GM10248 (cell line): ENCODE measurements around the gene EFHC1.

Experiments
- CTCF ChIA-PET: fragments of 300-600 bp; sonication (Branson Sonifier 250); formaldehyde crosslinking; extraction: SDS; loops from one replicate; lab custom pipeline; 2021; ENCODE audit warnings: antibody characterized with exemption; lab: Yijun Ruan, JAX
- POLR2A ChIA-PET: fragments of 350-650 bp; sonication (Branson Sonifier 250); formaldehyde crosslinking; extraction: SDS; loops from one replicate; lab custom pipeline; 2020; ENCODE audit warnings: antibody characterized with exemption; lab: Yijun Ruan, JAX
- DNase-seq: peaks from one replicate; pipeline ENCODE4 v3.0.0; 2012; ENCODE audit errors: extremely low spot score
- TF ChIP-seq, protein P1 (sequence below): IDR thresholded peaks from 2 replicates; pipeline ENCODE4 v1.5.1; 2012; ENCODE audit warnings: mild to moderate bottlenecking, low read depth; ENCODE audit errors: extremely low read depth, missing control alignments, control extremely low read depth

EFHC1 gene

DNA sequence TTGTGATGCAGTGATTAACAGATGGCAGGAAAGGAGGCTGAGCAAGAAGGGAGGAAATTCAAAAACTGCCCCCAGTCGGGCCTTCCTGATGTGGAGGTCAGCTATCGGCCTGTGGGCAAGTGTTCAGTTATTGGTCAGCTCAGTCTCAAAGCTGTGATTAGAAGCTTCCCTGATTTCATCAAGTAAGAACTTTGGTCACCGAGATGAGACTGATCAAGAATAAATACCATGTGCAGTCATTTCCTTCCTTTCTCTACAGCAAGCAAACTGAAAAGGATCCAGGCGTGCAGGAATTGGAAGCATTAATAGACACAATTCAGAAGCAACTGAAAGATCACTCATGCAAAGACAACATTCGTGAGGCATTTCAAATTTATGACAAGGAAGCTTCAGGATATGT, 69.7 kb downstream of the EFHC1 start:
- no peak for DNase-seq
- POLR2A ChIA-PET: no interaction called here
- TF ChIP-seq, protein P1, sequence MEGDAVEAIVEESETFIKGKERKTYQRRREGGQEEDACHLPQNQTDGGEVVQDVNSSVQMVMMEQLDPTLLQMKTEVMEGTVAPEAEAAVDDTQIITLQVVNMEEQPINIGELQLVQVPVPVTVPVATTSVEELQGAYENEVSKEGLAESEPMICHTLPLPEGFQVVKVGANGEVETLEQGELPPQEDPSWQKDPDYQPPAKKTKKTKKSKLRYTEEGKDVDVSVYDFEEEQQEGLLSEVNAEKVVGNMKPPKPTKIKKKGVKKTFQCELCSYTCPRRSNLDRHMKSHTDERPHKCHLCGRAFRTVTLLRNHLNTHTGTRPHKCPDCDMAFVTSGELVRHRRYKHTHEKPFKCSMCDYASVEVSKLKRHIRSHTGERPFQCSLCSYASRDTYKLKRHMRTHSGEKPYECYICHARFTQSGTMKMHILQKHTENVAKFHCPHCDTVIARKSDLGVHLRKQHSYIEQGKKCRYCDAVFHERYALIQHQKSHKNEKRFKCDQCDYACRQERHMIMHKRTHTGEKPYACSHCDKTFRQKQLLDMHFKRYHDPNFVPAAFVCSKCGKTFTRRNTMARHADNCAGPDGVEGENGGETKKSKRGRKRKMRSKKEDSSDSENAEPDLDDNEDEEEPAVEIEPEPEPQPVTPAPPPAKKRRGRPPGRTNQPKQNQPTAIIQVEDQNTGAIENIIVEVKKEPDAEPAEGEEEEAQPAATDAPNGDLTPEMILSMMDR: no peak
- CTCF ChIA-PET: interaction anchor here (1.0 to 2.0 kb wide), 6 partner anchors 8 to 73 kb away, joined by 3 to 6 read pairs (median 4); no protein-coding TSS in a partner anchor

DNA sequence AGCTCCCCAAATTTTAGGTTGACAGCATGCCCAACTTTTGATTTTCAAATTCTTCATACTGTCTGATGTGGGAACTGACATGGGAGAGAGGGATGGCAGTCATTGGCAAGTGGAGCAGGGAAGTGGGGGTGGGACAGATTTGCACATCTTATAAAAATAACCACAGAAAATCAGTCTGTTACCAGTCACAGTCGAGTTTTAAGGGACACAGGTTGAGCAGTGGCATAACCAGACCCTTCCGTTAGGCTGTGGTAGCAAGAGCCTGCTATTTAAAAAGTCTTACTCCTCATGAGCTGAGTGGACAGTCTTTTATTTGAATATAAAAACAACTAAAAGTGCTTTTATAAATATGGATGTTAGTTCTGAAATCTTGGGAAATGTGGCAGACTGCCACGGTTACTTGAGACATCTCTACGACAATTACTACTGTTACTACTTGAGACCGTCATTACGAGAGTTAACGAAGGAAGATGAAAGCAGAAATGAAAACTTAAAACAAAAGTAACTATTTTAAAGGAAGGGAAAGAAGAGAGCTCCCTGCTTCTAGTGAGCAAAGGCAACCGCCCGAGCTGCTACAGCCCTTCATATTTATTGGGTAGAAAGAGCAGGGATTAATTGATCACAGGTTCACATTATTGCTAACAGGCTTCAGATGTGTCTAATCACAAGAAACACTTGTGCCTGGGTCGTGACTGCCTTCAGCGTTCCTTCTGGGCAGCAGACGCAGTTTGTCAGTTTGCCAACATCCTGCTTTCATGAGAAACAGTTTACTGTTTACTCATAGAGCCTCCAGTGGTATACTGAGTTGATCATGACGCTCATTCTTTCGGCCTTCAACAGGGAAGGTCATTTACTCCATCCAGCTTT, 71.3 kb downstream of the EFHC1 start:
- TF ChIP-seq, protein P1: no peak
- DNase-seq: no peak
- ChIA-PET POLR2A (interaction anchor here (0.6 kb wide), 1 partner anchor 72 kb away, joined by 5 read pairs; no protein-coding TSS in a partner anchor), CTCF (interaction anchor here (1.1 to 1.5 kb wide), 3 partner anchors 10 to 70 kb away, joined by 3 to 4 read pairs (median 3); no protein-coding TSS in a partner anchor)

DNA sequence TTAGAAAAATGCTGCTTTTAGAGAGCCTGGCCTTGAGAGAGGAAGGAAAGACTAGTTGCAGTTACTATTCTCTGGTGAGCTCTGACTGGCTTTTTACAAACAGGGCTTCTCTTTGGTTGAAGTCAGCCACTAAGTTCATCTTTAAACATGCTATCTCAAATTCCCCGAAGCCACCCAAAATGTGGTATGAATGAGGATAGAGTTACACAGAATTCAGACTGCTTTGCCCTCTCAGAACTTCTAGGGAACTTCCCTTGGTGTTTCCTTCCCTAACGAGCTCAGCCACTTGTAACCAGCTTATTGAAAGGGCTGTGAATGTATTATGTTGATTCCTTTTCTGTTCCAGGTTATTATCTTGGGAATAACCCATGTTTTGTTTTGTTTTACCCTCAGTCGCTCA, 73.5 kb downstream of the EFHC1 start:
- no peak for DNase-seq
- ChIA-PET POLR2A (no interaction called here), CTCF (interaction anchor here (0.7 to 2.2 kb wide), 6 partner anchors 11 to 158 kb away, joined by 3 to 7 read pairs (median 5); no protein-coding TSS in a partner anchor)
- TF ChIP-seq, protein P1: no peak

DNA sequence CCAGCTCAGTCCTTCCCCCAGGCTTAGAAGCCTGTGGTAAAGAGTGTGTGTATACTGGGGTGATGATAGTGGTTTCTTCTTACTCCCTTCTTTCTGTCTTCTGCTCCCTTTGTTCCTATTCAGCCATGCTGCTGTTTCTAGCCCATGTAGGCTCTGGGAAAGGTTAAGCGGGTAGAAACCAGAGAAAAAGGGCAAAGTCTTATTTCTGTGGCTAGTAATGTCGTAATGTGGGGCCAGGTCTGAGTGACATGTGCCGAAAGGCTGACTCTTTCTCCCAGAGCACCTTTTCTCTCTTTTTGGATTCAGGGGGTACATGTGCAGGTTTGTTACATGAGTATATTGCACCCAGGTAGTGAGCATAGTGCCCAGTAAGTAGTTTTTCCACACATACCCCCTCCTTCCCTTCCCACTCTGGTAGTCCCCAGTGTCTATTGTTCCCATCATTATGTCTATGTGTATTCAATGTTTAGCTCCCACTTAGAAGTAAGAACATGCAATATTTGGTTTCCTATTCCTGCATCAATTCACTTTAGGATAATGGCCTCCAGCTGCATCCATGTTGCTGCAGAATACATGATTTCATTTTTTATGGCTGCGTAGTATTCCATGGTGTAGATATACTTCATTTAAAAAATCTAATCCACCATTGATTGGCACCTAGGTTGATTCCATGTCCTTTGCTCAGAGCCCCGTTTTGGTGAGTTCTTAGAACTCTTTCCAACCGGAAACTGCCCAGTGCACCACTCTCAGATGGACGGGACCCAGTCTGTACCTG, 74.3 kb downstream of the EFHC1 start:
- TF ChIP-seq, protein P1: no peak
- ChIA-PET CTCF (interaction anchor here (0.7 to 2.2 kb wide), 10 partner anchors 9 to 158 kb away, joined by 3 to 7 read pairs (median 4); no protein-coding TSS in a partner anchor), POLR2A (no interaction called here)
- DNase-seq: no peak

DNA sequence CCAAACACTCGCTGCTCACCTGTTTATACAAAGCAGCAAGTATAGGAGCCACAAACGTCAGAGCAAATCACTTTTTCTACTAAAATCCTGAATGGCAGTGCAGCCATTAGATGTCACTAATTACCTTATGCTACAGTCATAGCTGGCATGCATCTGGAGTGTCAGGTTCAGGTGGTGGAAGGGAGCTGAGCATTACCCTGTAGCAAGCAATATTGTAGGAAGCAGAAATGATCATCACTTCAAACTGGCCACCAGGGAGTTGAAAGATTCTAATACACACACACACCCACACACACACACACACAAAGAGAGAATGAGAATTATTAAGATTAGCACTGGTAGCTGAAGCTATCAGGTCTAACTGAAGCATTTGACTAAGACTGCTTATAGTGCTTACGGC, 75.8 kb downstream of the EFHC1 start:
- no peak for DNase-seq
- TF ChIP-seq, protein P1: no peak
- CTCF ChIA-PET: interaction anchor here (1.1 to 3.3 kb wide), 5 partner anchors 10 to 167 kb away, joined by 3 to 10 read pairs (median 6); no protein-coding TSS in a partner anchor
- POLR2A ChIA-PET: interaction anchor here (0.6 kb wide), 1 partner anchor 210 kb away, joined by 3 read pairs; no protein-coding TSS in a partner anchor

DNA sequence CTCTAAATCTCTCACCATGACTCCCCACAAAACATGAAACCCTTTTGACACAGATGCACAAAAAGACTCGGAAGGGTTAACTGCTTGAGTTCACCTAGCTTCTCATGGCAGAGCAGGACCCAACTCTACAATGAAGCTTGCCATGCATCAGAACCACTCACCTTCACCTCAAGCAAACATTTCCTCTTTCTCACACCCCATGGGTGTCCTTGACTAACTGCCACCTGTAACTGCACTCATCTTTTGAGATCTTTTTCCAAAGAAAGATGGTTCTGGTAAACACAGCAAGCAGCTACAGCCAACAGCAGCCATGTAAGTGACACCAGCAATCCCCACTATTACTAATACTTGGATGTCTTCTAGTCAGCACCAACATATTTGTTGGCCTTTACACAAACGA, 76.5 kb downstream of the EFHC1 start:
- ChIA-PET POLR2A (interaction anchor here (0.6 kb wide), 1 partner anchor 210 kb away, joined by 3 read pairs; no protein-coding TSS in a partner anchor), CTCF (interaction anchor here (2.1 to 3.3 kb wide), 3 partner anchors 18 to 167 kb away, joined by 7 to 12 read pairs (median 10); no protein-coding TSS in a partner anchor)
- TF ChIP-seq, protein P1: no peak
- no peak for DNase-seq
